Endometrial microvascular endothelial cells (primary cell): ENCODE data around the gene ANAPC5. TPM values are rescaled to one million over a fixed set of nuclear protein-coding genes. Genes with fewer than 3 reads are reported as not detected.

Experiments used
- in situ Hi-C: cut with HindIII; loops from 2 replicates; pipeline ENCODE4 v1.10.0; 2017; ENCODE audit warnings: low sequenced_read_pairs, low pct_unique_long_range_greater_than_20kb; ENCODE audit errors: inconsistent ontology term
- total RNA-seq: library from RNA; depleted of rRNA; stranded (reverse); fragments of >200 nt; gene quantifications from one replicate; pipeline ENCODE4 v1.2.3, GENCODE V29; 2015; ENCODE audit errors: inconsistent ontology term

ANAPC5 gene
- total RNA-seq, 1 donor from 2014 or later = 187 TPM

- in situ Hi-C loops = no loop called here
Observed at GRCh38 chr12:121277374-121277759, 74.8 kb downstream of the ANAPC5 start.

DNA sequence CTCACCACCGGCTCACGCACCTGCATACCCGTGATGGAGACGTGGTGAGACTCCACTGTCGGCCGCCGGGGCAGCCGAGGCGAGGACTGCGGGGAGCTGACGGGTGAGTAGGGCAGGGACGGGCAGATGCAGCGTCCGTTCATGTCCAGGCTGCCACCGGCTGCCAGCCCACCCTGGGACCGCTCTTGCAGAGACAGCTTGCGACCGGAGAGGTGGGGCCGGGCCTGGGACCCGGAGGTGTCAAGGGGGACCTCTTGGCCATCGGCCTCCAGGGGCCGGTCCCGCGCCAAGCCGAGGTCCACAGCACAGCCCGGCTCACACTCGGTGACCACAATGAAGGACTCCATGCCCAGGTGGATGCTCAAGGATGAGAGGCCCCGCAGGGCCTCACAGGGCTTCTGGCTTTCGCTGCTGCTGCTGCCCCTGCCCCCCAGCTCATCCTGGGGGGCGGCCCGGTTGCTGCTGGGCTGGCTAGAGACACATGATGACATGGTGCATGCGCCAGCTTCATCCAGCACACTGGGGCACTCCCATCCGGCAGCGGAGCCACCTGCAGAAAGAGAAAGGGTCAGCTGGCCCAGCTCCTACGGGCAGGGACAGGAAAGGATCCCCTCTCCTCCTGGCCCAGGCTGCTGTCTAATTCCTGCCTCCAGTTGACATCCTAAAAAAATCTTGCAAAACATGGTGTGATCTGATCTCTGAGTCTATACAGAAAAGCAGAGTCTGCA lies 78.0 kb downstream of the ANAPC5 start:
- in situ Hi-C loops = no loop called here

DNA sequence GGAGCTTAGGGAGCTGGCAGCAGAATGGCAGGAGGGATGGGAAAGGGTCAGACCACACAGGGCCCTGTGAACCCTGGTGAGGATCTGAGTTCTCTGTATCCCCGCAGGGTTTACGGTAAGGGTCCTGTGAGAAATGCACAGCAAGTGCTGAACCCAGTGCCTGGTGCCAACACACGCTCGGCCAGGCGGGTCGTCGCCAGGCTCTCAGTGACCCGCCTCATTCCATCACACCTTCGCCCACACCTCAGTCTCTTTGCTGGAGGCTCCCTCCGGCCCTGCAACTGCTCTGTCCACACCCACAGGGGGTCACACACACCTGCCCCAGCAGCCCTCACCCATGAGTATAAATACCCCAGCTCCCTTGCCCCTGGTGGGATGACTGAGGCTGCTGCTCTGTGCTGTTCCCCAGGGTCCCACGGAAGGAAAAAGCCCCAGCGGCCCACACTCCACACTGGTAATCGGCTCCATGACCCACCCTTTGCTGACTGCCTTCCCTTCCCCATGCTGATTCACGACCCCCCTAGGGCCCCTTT lies 78.8 kb downstream of the ANAPC5 start:
- in situ Hi-C loops = no loop called here

- in situ Hi-C loops = no loop called here
Observed at GRCh38 chr12:121267822-121268221, 84.4 kb downstream of the ANAPC5 start.

DNA sequence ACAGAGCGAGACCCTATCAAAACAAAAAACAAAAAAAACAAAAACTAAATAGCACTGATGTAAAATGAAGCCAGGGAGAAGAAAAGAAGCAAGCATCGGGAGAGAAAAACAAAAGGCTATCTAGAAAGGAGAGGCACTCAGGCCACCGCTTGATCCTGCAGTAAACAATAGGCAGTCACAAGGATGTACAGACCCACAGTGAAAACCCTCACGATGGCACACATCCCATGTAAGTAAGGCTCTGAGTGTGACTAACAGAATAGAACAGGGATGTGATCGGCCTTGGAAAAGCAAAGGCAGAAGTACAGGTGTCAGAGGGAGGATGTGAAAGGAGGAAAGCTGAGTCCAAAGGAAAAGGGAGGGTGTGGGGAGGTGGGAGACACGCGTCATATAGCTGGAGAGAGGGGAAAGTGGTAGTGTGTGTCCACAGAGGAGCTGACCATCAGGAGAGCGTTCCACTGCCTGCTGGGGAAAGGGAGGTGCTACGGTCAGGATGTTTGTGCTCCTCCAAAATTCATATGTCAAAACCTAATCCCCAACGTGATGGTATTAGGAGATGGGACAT lies 87.2 kb downstream of the ANAPC5 start:
- in situ Hi-C loops = no loop called here

GRCh38 chr12:121264135-121264534 lies 88.1 kb downstream of the ANAPC5 start:
- in situ Hi-C loops = no loop called here

- in situ Hi-C loops = no loop called here
Observed at GRCh38 chr12:121263206-121263935, 88.8 kb downstream of the ANAPC5 start.

DNA sequence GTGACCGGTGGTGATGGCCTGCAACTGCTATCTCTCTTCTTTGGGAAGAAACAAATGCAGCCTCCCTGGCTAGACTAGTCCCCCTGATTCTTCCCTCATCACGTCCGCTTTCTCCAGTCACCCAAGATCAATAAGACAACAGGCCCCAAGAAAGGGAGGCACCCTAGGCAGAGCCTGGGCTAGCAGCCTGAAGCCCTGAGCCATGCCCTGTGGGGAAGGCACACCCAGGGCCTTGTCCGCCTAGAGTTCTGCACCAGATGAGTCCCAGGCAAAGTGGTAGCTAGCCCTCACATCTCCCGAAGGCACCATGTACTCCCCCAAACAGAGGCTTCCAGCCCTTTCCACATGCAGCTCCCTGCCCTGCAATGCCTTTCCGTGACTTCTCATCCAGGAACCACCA lies 90.8 kb downstream of the ANAPC5 start:
- in situ Hi-C loops = no loop called here

DNA sequence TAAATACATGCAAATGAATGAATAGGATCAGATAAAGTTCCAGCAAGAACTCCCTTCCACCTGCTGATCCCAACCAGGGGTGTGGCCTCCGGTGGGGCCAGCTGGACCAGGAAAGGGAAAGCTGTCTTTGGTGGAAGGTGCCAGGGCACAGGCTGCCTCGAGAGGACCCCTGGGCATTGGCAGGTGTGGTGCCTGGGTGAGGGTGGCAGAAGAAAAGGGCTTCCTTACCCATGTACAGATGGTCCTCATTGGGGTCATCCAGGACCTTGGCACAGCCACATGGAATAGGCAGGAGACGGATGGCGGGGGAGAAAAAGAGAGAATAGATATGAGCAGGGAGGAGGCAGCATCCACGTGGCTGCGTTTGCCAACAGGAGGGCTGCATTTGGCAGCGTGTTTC lies 92.1 kb downstream of the ANAPC5 start:
- in situ Hi-C loops = no loop called here

GRCh38 chr12:121259074-121259473 lies 93.1 kb downstream of the ANAPC5 start:
- in situ Hi-C loops = no loop called here

Other genes with a start within 250 kb of the ANAPC5 start
- 2.3 TPM for gene P2RX7, start 219.5 kb downstream of the ANAPC5 start, total RNA-seq
- gene P2RX4, start 142.3 kb downstream of the ANAPC5 start, total RNA-seq = 49.0 TPM
- 39.9 TPM for gene CAMKK2, start 55.7 kb downstream of the ANAPC5 start, total RNA-seq
- 65.5 TPM for gene RNF34, start 47.7 kb upstream of the ANAPC5 start, total RNA-seq
- 25.6 TPM for gene KDM2B, start 228.6 kb upstream of the ANAPC5 start, total RNA-seq